HG03354 (cell line): Measurements from ENCODE around the gene AGRN.
A peak's percentile ranks its signal among the peaks of the same experiment; 100 is the strongest.
"Not testable (repeated sequence)": the region's sequence is repeated elsewhere in the genome, so short reads cannot be mapped to it uniquely, and the experiment has no call there.

ENCODE experiments used
- ATAC-seq: cut with Tn5 transposase; IDR thresholded peaks from one replicate; pipeline ENCODE4 v1.9.1; 2021; ENCODE audit warnings: mild to moderate bottlenecking; ENCODE audit not compliant: unreplicated experiment, poor library complexity, severe bottlenecking

AGRN gene

GRCh38 chr1:1061682-1062345 lies 41.9 kb downstream of the AGRN start:
- ATAC-seq = no peak

GRCh38 chr1:1062348-1063163 lies 42.6 kb downstream of the AGRN start:
- ATAC-seq = no peak

DNA sequence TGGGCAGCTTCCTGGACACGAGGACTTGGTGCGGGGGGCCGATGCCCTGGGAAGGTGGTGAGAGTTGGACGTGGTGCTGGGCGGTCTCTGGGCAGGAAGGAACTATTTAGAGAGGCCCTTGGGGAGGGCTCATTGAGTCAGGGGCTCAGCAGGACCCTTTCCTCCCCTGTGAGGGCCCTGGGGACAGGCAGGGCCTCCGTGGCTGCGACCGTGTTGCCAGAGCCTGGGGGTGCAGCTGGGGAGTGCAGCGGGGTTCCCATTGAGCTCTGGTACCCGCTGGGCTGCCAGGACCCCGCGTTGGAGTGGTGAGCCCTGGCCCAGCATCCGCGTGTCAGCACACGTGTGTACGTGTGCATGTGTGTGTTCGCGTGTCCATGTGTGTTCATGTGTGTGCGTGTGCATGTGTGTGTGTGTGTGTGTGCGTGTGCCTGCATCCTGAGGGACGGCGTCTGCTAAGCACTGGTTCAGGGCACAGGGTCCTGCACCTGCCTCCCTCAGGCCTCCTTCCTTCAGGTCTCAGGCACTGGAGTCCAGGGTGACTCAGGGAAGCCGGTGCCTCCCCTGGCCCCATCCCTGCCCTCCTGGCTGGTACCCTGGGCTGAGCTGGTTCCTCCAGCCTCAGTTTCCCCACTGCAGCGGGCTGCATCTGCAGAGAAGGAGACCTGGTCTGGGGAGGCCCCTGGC lies 43.5 kb downstream of the AGRN start:
- no peak for ATAC-seq

- peak; percentile 49 for ATAC-seq
Observed at GRCh38 chr1:1063945-1064831, 44.3 kb downstream of the AGRN start.

DNA sequence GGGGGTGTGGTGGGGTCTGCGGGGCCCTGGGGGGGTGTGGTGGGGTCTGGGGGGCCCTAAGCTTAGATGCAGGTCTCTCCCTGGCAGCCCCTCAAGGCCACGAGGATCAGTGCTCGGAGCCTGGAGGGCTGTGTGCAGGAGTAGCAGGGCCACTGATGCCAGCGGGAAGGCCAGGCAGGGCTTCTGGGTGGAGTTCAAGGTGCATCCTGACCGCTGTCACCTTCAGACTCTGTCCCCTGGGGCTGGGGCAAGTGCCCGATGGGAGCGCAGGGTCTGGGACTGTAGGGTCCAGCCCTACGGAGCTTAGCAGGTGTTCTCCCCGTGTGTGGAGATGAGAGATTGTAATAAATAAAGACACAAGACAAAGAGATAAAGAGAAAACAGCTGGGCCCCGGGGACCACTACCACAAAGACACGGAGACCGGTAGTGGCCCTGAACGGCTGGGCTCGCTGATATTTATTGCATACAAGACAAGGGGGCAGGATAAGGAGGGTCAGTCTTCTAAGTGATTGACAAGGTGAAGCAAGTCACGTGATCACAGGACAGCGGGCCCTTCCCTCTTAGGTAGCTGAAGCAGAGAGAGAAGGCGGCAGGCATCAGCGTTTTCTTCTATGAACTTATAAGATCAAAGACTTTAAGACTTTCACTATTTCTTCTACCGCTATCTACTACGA lies 45.5 kb downstream of the AGRN start:
- no peak for ATAC-seq

GRCh38 chr1:1065940-1066304 lies 46.0 kb downstream of the AGRN start:
- not testable (repeated sequence) for ATAC-seq

- ATAC-seq = no peak
Observed at GRCh38 chr1:1066403-1067283, 46.7 kb downstream of the AGRN start.

DNA sequence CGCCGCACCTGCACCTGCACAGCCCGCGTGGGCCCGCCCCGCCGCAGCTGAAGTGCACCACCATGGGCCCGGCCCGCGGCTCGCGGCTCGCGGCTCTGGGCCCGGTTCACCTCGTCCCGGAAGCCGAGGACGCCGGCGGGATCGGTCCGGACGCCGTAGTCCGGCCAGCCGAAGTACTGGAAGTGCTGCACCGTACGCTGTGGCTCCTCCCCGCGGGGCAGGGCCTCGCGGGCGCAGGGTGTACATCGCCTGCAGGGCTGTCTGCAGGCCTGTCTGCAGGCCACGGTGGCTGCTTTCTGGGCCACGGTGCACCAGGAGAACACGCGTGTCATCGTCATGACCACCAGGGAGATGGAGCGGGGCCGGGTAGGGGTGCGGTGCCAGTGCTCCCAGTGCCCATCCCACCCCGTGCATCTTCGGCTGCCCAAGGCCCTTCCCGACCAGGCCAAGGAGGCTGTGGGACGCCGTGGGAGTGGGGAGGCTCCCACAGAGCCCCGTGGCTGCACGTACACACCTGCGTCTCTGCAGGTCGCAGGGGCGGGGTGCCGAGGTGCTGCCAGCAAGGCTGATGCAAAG lies 47.5 kb downstream of the AGRN start:
- ATAC-seq = no peak

DNA sequence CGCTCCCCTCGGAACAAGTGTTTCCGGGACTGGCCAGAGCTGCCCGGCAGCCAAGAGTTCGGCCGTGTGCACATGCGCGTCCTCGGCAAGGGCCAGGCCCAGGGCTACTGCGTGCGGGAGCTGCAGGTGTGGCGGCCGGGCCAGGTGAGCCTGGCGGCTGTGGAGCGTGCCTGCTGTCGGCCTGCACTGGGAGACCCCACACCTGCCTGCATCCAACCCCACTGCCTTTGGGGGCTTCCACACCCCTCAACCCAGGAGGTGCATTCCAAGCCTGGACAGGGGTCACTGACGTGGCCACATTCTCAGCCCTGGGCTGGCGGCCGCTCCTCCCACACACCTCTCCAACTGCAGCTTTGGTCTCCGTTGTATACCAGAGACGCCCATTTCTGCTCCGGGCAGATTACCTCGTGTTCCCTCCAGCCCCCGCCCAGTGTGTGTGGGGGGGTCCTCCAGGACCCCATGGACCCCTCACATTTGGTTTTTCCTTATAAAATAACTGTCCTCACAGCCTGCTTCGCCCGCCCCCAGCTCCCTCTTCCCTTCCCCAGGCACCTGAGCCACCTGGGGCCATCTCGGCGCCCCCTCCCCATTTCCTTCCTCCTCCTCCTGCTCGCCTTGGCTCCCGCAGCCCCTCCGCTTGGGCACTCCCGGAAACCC lies 48.1 kb downstream of the AGRN start:
- ATAC-seq = no peak

- ATAC-seq = peak; percentile 14
Observed at GRCh38 chr1:1068517-1069055, 48.7 kb downstream of the AGRN start.

DNA sequence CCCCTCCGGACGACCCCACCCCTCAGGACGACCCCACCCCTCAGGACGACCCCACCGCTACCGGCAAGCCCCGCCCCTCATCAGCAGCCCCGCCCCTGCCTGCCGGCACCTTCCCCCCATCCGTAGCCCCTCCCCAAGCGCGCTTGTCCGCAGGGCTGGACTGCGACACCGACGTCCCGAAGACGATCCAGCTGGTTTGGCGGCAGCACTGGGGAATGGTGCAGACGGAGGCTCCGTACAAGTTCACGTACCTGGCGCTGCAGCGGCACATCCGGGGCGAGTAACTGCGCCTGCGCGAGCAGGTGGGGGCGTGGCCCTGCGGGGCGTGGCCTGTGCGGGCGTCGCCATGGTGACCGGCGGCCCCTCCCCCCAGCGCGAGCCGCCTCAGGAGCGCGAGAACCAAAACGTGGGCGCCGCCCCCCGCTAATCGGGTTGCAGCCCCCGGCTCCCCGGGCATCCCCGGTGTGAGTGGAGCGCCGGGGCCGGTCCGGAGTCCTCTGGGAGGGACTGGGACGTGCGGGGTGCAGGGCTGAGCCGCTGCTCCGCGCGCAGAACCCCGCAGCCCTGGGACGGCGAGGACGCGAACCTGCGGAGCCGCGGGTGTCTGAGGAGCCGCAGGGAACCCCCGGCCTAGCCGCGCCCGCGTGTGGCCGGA lies 49.3 kb downstream of the AGRN start:
- peak; percentile 60 for ATAC-seq

DNA sequence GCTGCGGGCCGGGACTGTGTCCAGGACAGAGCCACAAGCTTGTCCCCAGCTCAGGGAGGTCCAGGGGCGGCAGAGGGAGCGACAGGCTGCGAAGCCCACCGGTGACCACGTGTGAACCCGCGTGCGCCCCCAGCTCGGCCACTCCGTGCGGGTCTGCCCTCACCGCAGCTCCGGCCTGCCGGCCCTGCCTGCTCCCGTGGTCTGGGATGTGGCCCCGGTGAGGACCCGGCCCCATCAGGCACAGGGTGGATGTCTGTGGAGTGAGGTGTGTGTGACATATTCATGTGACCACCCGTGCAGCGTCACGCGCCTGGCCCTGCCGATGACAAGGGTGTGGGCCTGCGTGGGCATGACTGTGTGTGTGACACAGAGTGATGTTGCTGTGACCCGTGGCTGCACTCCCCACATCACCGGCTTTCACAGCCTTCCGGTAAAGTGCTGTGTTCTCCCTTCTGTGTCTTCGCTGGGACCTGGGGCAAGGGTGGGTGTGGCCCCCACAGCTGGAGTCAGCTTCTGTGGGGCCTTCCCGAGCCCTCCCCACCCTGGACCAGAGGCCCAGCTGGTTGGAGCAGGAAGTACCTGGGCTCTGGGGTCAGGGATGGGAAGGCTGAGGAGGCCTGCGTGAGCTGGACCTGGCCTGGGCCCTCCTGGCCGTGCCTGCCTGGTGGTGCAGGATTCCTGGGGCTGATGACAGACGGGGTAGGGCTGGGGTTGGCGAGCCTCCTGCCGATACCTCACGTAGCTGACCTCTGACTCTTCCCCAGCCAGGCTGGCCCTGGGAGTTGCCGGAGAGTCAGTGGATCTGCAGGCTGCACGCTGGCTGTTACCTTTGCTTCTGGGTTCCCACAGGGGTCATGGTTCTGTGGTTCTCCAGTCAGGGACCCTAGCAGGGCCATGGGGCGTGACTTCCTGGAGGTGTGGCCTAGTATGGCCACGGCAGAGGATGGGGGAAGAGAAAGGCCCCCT lies 50.1 kb downstream of the AGRN start:
- peak; percentile 7 for ATAC-seq

DNA sequence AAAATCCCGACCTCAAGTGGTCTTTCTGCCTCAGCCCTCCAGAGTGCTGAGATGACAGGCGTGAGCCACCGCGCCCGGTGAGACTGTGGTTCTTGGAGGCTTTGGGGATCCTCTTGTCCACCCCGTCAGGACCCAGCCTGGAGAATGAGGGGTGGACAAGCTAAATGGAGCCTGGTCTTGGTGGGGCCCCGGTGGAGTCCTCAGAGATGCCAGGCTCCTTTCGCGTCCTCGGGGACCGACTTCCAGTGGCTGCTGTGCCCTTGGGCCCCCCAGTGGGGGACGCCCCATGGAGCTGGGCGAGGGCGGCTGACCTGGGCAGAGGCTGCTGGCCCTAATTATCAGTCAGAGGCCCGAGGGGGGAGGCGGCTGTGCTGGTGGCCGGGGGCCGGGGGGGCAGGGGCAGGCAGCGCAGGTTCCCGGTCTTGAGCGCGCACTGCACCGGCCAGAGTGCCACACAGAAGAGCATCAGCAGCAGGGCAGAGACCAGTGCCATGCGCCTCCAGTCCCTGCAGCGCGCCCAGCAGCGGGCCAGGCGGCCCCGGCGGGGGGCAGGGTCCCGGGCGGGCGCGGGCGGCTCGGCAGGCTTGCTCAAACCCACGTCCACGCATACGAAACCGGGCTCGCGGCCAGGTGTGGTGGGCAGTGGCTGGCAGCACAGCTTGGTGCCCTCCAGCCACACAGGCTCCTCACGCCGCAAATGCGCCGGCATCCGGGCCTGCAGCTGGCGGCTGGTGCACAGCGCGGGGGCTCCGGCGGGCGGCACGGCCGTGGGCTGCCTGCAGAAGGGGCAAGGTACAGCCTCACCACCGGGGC lies 51.8 kb downstream of the AGRN start:
- ATAC-seq = no peak

DNA sequence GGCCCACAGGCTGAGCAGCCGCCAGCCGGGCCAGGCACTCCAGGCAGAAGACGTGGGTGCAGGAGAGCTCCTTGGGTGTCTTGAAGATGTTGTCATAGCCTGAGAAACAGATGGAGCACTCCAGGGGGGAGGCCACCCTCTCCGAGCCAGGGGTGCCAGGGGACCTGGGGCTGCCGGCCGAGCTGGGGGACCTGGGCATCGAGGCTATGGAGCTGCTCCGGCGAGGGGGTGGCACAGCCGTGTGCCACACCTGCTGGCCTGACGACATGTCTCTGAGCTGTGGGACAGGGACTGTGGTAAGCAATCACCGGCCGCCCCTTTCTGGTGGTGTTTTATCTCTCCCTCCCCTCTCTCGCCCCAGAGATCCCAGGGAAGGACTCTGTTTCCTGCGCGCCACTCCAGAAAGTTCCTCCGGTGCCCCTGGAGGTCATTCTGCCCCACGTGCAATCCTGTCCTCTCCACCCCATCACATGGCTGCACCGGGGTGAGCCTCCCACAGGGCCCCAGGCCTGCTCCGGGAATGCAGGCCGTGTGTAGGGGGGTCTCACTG lies 52.5 kb downstream of the AGRN start:
- no peak for ATAC-seq
